Measurements from ENCODE around the gene ANKRD2.

DNA sequence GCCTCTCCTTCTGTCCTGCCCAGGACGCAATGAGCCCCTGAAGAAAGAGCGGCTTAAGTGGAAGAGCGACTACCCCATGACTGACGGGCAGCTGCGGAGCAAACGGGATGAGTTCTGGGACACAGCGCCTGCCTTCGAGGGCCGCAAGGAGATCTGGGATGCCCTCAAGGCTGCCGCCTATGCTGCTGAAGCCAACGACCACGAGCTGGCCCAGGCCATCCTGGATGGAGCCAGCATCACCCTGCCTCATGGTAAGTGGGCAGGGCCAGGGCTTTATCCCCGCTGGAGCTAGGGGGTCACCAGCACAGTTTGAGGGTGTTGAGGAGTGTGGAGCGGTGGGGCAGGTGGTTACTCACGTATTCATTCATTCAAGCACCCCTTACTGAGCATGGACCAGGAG, 4.7 kb upstream of the ANKRD2 start:
- TF ChIP-seq, protein P1, sequence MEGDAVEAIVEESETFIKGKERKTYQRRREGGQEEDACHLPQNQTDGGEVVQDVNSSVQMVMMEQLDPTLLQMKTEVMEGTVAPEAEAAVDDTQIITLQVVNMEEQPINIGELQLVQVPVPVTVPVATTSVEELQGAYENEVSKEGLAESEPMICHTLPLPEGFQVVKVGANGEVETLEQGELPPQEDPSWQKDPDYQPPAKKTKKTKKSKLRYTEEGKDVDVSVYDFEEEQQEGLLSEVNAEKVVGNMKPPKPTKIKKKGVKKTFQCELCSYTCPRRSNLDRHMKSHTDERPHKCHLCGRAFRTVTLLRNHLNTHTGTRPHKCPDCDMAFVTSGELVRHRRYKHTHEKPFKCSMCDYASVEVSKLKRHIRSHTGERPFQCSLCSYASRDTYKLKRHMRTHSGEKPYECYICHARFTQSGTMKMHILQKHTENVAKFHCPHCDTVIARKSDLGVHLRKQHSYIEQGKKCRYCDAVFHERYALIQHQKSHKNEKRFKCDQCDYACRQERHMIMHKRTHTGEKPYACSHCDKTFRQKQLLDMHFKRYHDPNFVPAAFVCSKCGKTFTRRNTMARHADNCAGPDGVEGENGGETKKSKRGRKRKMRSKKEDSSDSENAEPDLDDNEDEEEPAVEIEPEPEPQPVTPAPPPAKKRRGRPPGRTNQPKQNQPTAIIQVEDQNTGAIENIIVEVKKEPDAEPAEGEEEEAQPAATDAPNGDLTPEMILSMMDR (IDR thresholded peaks at IDR 0.05) = no peak
- TF ChIP-seq, protein P2, sequence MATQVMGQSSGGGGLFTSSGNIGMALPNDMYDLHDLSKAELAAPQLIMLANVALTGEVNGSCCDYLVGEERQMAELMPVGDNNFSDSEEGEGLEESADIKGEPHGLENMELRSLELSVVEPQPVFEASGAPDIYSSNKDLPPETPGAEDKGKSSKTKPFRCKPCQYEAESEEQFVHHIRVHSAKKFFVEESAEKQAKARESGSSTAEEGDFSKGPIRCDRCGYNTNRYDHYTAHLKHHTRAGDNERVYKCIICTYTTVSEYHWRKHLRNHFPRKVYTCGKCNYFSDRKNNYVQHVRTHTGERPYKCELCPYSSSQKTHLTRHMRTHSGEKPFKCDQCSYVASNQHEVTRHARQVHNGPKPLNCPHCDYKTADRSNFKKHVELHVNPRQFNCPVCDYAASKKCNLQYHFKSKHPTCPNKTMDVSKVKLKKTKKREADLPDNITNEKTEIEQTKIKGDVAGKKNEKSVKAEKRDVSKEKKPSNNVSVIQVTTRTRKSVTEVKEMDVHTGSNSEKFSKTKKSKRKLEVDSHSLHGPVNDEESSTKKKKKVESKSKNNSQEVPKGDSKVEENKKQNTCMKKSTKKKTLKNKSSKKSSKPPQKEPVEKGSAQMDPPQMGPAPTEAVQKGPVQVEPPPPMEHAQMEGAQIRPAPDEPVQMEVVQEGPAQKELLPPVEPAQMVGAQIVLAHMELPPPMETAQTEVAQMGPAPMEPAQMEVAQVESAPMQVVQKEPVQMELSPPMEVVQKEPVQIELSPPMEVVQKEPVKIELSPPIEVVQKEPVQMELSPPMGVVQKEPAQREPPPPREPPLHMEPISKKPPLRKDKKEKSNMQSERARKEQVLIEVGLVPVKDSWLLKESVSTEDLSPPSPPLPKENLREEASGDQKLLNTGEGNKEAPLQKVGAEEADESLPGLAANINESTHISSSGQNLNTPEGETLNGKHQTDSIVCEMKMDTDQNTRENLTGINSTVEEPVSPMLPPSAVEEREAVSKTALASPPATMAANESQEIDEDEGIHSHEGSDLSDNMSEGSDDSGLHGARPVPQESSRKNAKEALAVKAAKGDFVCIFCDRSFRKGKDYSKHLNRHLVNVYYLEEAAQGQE (IDR thresholded peaks at IDR 0.05; ENCODE audit: insufficient read depth in 1 of 2, low read depth in 2 of 2, low read length in 1 of 2) = no peak
- TF ChIP-seq TCF7L2 (IDR thresholded peaks at IDR 0.05; ENCODE audit: low read depth, low read length) (no peak), SIN3A (IDR thresholded peaks at IDR 0.05; ENCODE audit: borderline replicate concordance, insufficient read depth, low read depth, low read length) (no peak)

All from Panc1 (cell line).